HL-60 (cell line): ENCODE data around the gene AUP1.

Experiments
- CTCF ChIP-seq: IDR thresholded peaks from one replicate; pipeline ENCODE4 v1.5.1; 2011; ENCODE audit warnings: low read length, control low read depth, inconsistent platforms; ENCODE audit not compliant: insufficient read depth
- GABPA ChIP-seq: IDR thresholded peaks from 2 replicates; pipeline ENCODE4 v1.6.1; 2012; ENCODE audit warnings: low read depth
- POLR2AphosphoS5 ChIP-seq: IDR thresholded peaks from 2 replicates; pipeline ENCODE4 v1.6.1; 2012; ENCODE audit warnings: low read depth
- REST ChIP-seq: IDR thresholded peaks from 2 replicates; pipeline ENCODE4 v1.6.1; 2012; ENCODE audit warnings: low read depth; ENCODE audit not compliant: insufficient replicate concordance
- SPI1 ChIP-seq: IDR thresholded peaks from 2 replicates; pipeline ENCODE4 v1.6.1; 2012; ENCODE audit warnings: low read depth, mild to moderate bottlenecking, borderline replicate concordance

- TF ChIP-seq CTCF, result no peak
- TF ChIP-seq POLR2AphosphoS5, result no peak
- TF ChIP-seq REST, result no peak
- no peak for TF ChIP-seq GABPA
- no peak for TF ChIP-seq SPI1
Measured at GRCh38 chr2:74503506-74504475, 25.7 kb downstream of the AUP1 start.
